GM21390 (cell line): ENCODE data around the gene COL23A1.
A peak's percentile ranks its signal among the peaks of the same experiment; 100 is the strongest.

ENCODE experiments used
- ATAC-seq: cut with Tn5 transposase; IDR thresholded peaks from one replicate; pipeline ENCODE4 v1.9.1; 2021; ENCODE audit not compliant: unreplicated experiment

Gene COL23A1

GRCh38 chr5:178590141-178590923 lies at the start of gene COL23A1:
COL23A1 (minus strand) TSS chr5:178590393.
- peak; percentile 49 for ATAC-seq

- ATAC-seq, result no peak
Measured at GRCh38 chr5:178637356-178638074, 47.3 kb upstream of the COL23A1 start.

DNA sequence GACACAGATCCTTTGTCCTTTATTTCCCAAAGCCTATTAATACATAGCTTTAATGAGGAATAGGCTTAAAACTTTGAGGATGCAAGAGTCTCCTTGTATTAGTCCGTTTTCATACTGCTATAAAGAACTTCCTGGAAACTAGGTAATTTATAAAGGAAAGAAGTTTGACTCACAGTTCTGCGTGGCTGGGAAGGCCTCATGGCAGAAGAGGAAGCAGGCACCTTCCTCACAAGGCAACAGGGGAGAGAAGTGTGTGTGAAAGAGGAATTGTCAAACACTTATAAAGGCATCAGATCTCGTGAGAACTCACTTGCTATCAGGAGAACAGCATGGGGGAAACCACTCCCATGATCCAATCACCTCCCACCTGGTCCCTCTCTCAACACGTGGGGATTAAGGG lies 42.1 kb upstream of the COL23A1 start:
- ATAC-seq, result no peak

DNA sequence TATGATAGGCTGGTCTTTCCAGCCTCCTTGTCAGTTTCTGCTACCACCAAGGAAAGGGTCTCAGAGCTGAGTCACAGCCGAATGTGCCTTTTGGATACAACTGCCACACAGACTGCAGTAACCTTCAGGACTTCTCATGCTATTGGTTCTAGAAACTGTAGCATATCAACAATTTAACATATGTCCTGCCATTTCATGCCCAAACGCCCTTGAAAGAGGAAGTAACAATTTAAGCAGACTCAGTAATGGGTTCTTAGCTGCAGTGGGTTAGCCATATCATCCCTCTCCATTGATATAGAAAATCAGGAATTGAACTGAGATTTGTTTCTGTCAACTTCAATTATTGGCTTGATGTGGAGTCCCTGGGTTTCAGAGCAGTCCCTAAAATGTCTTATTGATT lies 40.8 kb upstream of the COL23A1 start:
- ATAC-seq, result no peak

DNA sequence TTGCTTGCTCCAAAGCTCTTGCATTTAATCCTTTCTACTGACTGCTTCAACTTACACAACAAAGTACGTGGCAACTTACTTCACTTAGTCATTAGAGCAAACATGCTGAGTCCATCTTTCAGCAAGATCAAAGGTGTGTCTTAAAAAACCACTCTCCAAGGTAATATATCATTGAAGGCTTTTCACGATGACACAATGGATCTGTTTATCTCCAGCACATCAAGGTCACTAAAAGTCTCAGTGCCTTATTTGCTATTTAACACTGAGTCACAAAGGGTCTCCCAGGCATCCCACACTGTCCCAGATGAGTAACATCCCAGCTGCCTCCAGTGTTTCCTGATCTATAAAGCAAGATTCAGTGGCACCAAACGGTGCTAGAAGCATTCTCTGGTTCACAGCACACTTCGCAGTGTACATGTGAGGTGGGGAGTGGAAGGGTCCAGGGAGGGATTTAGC lies 40.3 kb upstream of the COL23A1 start:
- no peak for ATAC-seq

- ATAC-seq, result no peak
Measured at GRCh38 chr5:178627259-178627598, 37.0 kb upstream of the COL23A1 start.

DNA sequence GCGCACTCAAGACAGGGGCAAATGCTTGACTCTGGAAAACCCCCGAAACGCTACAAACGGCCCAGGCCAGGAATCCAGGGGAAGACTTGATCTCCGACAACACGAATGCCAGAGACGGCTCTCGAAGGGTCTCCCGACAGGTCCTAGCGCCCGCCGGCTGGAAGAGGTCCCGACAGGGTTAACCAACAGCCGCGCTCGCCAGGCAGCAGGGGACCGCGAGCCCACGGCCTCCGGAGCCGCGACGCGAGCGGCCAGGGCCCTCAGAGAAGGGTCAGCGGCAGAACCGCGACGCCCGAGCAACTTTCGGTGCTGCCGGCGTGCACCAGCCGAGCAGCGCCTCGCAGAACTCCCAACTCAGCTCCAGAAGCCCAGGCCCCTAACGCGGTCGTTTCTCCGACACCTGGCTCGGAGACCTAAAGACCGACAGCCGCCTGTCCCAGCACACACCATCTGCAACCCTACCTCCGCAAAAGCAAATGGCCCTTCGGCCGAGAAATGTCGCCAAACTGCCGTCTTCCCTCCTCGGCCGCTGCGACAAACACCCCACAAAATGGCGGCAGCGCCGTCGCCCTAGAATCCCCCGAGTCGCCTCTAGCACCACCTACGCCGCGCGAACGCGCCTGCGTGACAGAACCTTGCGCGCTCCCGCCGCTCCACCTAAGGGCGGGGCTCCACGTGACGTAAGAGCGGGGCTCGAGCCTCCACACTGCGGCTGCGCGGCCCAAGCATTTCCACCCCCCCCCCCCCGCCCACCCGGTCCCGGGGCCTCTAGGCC lies 36.5 kb upstream of the COL23A1 start, which contains the start of gene CLK4:
Gene CLK4, minus strand, starts transcription at position 567 of the 775 bp plus-strand sequence. CDS start 3,634 bp downstream, outside the sequence.
- ATAC-seq, result peak; percentile 83

- peak; percentile 19 for ATAC-seq
Measured at GRCh38 chr5:178625679-178626483, 35.7 kb upstream of the COL23A1 start.

- no peak for ATAC-seq
Measured at GRCh38 chr5:178624631-178625546, 34.7 kb upstream of the COL23A1 start.

DNA sequence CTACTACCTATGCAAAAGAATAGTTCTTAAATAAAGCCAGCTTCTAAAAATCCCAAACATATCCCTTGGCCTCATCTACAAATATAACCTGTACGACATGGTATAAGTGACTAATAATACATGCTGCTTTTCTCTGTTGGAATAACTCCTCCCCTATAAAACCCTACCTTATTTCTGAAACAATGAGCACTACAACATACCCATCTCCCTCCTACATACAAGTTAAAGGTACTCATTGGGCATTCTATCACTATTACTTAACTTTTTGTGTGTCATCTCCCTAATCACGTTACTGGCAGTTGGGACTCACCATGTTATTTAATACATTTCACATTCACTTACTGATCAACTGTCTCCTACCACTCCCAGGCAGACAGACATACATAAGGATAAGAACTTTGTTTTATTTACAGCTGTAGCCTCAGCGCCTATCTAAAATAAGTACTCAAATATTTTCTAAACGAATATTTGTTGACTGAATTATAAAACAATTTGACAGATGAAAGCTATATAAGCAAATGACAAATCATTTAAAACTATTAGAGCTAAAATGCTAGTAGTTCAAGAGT lies 32.6 kb upstream of the COL23A1 start:
- ATAC-seq, result no peak

DNA sequence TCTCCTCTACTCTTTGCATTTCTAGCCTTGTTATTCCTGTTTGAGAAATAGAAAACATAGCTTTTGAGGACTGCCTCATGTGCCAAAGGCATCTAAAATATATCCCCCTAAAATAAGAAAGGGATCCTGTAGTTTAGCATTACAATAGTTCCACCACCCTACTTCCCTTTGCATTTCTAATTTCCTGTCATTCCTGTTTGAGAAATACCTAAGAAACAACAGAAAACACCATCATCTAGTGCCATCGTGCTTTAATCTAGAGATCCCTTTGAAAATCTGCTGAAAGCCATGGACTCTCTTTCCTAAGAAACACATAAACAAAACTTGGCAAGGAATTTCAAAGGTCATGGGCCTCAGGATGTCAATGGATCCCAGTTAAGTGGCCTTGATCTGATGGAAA lies 29.2 kb upstream of the COL23A1 start:
- no peak for ATAC-seq

GRCh38 chr5:178612299-178612698 lies 22.1 kb upstream of the COL23A1 start:
- no peak for ATAC-seq

DNA sequence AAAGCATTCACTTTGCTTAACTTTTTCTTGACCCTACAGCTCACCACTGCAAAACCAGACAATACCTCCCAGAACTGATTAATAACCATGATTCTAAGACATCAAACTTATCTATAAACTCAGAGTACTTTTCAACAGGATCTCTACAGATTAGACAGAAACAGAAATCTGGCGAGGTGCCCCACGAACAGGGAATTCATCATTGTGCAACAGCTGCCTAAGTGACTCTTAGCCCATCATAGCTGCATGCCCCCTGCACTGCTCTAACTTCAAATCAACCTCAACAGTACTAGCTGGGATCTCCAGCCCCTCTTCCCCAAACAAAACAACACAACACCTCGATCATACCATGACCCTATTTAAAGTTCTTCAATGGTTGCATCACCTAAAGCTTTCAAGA lies 16.1 kb upstream of the COL23A1 start:
- no peak for ATAC-seq

DNA sequence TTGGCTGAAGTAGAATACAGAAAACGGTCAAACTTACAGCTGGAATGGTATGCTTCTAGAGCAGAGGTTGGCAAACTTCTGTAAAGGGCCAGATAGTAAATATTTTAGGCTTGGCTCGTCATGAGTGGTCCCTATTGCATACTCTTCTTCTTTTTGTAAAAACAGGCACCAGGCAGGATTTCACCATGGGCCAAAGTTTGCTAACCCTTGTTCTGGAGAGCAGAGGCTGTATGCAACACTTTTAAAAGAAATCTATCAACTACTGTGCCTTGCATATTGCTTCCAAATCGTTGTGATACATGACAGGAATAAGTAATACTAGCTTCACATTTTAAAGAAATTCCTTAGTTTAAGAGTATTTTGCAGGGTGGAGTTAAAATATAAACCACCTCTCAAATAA lies 15.6 kb upstream of the COL23A1 start:
- ATAC-seq, result no peak

- ATAC-seq, result no peak
Measured at GRCh38 chr5:178602752-178603151, 12.6 kb upstream of the COL23A1 start.

GRCh38 chr5:178595750-178596149 lies 5.6 kb upstream of the COL23A1 start:
- no peak for ATAC-seq

GRCh38 chr5:178595150-178595549 lies 5.0 kb upstream of the COL23A1 start:
- no peak for ATAC-seq

DNA sequence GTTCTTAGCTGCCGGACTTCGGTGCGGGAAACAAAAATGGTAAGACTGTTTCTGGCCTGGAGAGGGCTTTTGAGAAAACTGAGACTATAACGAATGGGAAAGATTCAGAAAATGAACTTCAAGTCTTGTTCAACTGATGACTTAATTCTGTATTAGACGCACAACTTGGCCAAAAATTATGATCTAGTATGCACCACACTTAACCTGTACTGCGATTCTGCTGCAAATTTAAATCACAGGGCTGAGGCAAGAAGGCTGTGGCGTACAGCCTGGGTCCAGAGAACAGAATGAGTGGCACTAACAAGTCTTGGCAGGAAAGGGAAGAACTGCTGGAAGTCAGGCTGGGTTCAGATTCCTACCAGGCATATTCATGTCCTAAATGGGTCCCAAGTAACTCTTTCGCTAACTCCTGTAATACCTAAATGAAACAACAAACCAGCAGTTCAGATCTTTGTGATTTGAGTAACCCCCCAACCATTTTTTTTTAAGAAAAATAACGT lies 781 bp upstream of the COL23A1 start:
- no peak for ATAC-seq
